ENCODE results near the gene FMN1.
A peak's percentile ranks its signal among the peaks of the same experiment; 100 is the strongest.

DNA sequence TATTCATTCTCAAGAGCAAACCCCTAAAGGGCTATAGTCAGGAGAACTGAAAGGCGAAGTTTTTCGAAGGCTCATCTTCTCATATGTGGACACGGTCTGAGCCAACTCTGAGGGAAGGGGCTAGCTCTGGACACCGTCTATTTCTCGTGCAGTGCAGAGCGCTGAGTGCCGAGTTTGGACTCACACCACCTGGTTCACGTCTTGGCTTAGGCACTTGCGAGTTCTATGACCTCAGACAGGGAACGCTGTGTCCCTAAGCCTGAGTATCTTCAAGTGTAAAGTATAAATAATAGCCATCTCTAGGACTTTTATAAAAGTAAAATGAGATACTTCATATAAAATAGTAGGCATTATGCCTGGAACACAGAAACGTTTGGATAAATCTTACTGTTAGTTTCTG lies 223.7 kb downstream of the FMN1 start:
- TF ChIP-seq, protein P1, sequence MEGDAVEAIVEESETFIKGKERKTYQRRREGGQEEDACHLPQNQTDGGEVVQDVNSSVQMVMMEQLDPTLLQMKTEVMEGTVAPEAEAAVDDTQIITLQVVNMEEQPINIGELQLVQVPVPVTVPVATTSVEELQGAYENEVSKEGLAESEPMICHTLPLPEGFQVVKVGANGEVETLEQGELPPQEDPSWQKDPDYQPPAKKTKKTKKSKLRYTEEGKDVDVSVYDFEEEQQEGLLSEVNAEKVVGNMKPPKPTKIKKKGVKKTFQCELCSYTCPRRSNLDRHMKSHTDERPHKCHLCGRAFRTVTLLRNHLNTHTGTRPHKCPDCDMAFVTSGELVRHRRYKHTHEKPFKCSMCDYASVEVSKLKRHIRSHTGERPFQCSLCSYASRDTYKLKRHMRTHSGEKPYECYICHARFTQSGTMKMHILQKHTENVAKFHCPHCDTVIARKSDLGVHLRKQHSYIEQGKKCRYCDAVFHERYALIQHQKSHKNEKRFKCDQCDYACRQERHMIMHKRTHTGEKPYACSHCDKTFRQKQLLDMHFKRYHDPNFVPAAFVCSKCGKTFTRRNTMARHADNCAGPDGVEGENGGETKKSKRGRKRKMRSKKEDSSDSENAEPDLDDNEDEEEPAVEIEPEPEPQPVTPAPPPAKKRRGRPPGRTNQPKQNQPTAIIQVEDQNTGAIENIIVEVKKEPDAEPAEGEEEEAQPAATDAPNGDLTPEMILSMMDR (IDR thresholded peaks at IDR 0.05): no peak
- peak in 2 of 4 donors; percentile 52 to 96 for TF ChIP-seq EP300 (IDR thresholded peaks at IDR 0.05)
- peak in 1 of 4 donors; percentile 38 for TF ChIP-seq POLR2A (IDR thresholded peaks at IDR 0.05)

Measured in upper lobe of left lung (tissue), 4 donors.